Measurements from ENCODE around the gene HSPH1.
"Not testable (repeated sequence)": the region's sequence is repeated elsewhere in the genome, so short reads cannot be mapped to it uniquely, and the experiment has no call there.

Gene HSPH1

GRCh38 chr13:31177813-31178495 is 16.2 kb upstream of the HSPH1 start:
- DNase-seq (ENCODE audit: low read depth in 2 of 2), result not testable (repeated sequence)

- no peak for DNase-seq (ENCODE audit: low read depth in 2 of 2)
These were observed 14.3 kb upstream of the HSPH1 start for GRCh38 chr13:31175847-31176532.

DNA sequence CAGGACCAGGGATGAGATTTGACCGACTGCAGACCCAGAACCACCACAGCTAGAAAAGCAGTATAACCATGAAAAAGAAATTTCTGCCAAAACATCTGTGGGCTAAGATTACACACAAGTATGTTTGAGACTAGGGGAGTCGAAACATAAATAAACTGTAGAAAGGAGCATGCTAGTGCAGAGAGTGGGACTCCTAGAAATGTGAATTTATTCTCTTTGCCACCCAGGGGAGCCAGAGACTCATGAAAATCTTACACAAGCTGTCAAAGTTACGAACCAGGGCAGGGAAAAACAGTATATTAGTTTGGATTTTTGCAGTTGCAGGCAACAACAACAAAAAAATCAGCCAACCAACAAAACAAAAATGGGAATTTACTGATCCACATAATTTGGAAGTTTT is 12.3 kb upstream of the HSPH1 start:
- no peak for DNase-seq (ENCODE audit: low read depth in 2 of 2)

GRCh38 chr13:31172535-31172934 is 10.8 kb upstream of the HSPH1 start:
- DNase-seq (ENCODE audit: low read depth in 2 of 2), result no peak

DNA sequence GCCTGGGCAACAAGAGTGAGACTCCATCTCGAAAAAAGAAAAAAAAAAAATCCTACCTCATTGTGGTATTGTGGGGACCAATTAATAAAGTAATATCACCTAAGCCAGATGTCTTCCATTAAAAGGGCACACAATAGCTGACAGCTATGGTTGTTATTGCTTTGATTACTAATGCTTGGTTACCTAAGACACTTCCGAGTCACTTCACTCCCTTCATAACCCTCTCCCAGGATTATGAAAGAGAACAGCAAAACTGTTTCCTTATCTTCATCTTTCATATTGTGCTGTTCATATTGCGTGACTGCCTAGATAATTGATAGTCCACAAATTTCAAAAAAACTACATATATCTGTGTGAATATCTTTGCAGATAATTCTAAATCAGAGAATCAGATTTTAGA is 10.3 kb upstream of the HSPH1 start:
- DNase-seq (ENCODE audit: low read depth in 2 of 2), result no peak

- DNase-seq (ENCODE audit: low read depth in 2 of 2), result no peak
These were observed 7.0 kb upstream of the HSPH1 start for GRCh38 chr13:31168736-31169135.

GRCh38 chr13:31168166-31168565 is 6.5 kb upstream of the HSPH1 start:
- no peak for DNase-seq (ENCODE audit: low read depth in 2 of 2)

DNA sequence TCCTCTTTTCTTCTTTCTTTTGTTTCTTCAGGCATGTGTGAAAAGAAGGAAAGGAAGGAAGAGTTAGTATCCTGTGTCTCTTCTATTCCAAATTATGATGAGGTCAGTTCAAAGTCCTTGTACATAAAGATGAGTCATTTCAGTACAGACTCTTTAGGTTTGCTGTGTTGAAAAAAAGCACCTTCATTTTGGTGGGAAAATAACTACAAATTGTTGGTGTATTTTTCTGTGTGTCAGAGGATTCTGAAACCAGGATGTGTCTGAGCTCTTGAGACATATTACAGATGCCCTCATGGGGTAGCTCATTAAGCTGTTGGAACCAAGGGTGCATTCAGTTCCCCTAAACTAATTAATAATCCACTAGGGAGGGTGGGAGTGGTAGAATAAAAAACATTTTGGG is 5.8 kb upstream of the HSPH1 start:
- no peak for DNase-seq (ENCODE audit: low read depth in 2 of 2)

DNA sequence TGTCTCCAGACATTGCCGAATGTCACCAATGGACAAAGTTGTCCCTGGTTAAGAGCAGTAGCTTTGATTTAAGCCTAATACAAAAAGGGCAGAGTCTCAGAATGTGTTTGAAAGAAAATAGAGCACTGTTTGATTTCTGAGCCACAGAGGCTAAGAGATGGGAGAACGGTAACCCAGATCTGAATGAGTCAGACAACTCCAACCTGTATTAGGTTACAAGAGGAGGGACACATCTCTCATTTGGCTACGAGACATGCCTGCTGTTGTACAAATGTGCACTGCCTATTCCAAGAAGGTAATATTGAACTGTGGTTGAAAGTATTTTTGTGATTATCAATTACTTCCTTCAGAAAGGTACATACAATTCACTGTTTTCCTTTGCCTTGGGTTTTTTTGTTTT is 4.9 kb upstream of the HSPH1 start:
- no peak for DNase-seq (ENCODE audit: low read depth in 2 of 2)

DNA sequence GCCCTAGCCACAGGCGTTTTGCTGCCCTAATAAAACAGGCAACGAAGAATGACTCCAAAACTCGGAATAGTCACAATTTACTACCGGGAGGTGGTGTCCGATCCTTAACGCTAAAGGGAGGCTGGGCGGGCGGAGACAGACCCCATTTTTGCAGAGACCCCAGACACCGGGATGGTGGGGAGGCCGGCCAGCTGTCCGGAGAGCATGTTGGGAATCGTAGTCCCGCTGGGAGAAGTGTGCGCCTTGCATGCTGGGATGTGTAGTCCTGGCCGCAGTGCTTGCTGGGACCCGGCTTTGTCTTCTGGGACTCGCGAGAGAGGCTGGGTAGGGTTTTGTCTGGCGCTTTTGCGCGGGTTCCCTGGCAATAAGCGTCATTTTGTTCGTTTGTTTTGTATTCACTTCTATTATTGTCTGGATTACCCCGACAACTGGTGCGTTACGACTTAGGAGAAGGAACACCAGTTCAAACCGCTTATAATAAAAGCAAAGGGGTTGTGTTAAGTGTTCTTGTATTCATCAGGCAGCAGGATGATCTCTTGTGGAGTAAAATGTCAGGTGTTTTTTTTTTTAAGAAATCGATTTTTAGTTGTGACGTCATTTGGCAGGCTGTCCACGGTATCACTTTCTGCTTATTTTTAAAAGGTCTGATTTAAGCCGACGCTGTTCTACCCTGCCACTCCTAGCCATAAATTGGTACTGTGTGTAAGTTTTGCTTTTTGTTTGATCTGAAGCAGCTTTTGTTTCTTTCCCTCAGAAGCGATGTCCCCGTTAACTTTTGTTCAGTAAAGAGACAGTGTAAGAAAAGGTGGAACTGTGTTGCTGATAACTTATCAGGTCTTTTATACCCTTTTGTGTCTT is 676 bp upstream of the HSPH1 start:
- DNase-seq (ENCODE audit: low read depth in 2 of 2), result peak; percentile 89 to 93

GRCh38 chr13:31160857-31161556 is 697 bp downstream of the HSPH1 start:
- DNase-seq (ENCODE audit: low read depth in 2 of 2), result peak; percentile 42 to 50

GRCh38 chr13:31159306-31159705 is 2.4 kb downstream of the HSPH1 start:
- no peak for DNase-seq (ENCODE audit: low read depth in 2 of 2)

DNA sequence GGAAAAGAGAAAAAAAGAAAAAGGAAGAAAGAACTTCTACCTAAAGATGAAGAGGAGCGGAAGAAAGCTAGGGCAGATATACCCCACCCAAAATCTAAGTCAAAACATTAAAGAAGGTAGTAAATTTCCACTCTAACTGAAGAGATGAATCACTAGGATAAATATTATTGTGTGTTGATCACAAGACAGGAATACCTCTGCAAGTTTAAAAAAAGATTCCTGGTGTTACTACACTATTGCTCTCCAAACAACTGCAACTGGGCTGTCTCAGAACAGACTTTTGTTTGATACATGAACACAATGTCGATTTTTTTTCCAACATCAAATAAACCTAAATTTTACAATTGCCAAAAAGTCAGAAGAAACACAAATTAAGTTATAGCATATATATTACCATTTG is 6.8 kb downstream of the HSPH1 start:
- no peak for DNase-seq (ENCODE audit: low read depth in 2 of 2)

- no peak for DNase-seq (ENCODE audit: low read depth in 2 of 2)
These were observed 9.9 kb downstream of the HSPH1 start for GRCh38 chr13:31151837-31152236.

GRCh38 chr13:31150315-31150985 is 11.3 kb downstream of the HSPH1 start:
- no peak for DNase-seq (ENCODE audit: low read depth in 2 of 2)

DNA sequence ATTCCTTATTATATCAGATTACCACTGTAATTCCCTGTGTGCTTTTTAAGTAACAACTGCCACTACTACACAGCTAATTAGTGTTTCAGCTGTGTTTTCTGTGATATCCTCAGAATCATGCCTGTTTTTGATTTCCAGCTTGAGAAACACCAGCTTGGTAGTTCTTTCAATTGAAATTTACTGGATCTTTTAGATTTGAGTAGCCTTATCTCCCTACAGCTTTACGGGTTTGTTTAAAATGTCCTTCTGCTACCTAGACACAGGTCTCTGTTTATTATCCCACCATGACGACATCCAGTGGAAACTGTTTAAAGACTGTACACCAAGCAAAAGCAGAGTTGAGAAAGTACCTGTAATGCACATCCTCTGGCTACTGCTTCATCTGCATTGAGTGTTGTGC is 12.1 kb downstream of the HSPH1 start:
- DNase-seq (ENCODE audit: low read depth in 2 of 2), result no peak

GRCh38 chr13:31145417-31145816 is 16.3 kb downstream of the HSPH1 start:
- no peak for DNase-seq (ENCODE audit: low read depth in 2 of 2)

DNA sequence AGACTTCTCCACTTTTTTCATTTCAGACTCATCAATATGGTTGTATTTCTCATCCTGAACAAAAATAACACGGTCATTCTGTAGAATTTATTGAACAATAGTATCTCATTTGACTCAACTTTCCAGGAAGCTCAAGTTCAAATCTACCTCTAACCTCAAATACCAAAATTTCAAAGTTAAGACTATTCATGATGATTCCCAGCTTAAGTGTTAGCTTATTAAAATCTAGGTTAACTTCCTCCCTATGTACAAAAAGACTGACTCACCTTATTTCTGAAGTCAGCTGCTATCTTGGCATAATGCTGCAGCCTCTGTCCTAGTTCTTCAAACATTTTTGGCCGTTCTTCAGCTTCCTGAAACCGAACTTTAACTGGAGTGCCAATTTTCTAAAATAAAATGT is 23.2 kb downstream of the HSPH1 start:
- DNase-seq (ENCODE audit: low read depth in 2 of 2), result no peak

- DNase-seq (ENCODE audit: low read depth in 2 of 2), result no peak
These were observed 25.0 kb downstream of the HSPH1 start for GRCh38 chr13:31136724-31137123.

GRCh38 chr13:31134039-31134711 is 27.5 kb downstream of the HSPH1 start:
- DNase-seq (ENCODE audit: low read depth in 2 of 2), result no peak

- no peak for DNase-seq (ENCODE audit: low read depth in 2 of 2)
These were observed 28.1 kb downstream of the HSPH1 start for GRCh38 chr13:31133621-31134020.
